ENCODE results near the gene GALNT10.
"Not testable (repeated sequence)": the region's sequence is repeated elsewhere in the genome, so short reads cannot be mapped to it uniquely, and the experiment has no call there.

Gene GALNT10

DNA sequence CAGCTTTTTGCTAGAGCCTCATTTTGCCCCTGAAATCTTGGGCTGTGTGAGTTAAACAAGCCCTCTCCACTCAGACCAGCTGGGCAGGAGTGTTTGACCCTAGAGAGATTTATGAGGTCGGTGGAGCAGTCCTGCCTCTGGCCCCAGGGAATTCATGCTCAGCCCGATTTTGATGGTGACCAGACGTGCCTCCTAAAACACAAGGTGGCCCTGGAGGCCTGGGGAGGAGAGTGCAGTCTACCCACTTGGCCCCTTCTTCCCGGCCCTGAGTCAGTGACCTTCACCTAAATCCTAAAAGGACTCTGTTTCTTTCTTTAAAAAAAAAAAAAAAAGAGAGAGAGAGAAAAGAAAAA, 168.7 kb downstream of the GALNT10 start:
- DNase-seq: no peak

DNA sequence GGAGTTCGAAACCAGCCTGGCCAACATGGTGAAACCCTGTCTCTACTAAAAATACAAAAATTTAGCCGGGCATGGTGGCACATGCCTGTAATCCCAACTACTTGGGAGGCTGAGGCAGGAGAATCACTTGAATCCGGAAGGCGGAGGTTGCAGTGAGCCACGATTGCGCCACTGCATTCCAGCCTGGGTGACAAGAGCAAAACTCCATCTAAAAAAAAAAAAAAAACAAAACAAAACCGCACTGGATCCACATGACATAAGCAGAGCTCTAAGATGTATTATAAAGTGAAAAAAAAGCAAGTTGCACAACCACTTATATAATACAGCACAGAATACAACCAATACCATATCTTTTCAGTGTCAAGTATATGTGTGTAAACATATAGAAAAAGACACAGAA, 169.7 kb downstream of the GALNT10 start:
- DNase-seq: not testable (repeated sequence)

- no peak for DNase-seq
Observed at GRCh38 chr5:154363411-154363810, 172.9 kb downstream of the GALNT10 start.

GRCh38 chr5:154364771-154365170, 174.2 kb downstream of the GALNT10 start:
- DNase-seq: no peak

DNA sequence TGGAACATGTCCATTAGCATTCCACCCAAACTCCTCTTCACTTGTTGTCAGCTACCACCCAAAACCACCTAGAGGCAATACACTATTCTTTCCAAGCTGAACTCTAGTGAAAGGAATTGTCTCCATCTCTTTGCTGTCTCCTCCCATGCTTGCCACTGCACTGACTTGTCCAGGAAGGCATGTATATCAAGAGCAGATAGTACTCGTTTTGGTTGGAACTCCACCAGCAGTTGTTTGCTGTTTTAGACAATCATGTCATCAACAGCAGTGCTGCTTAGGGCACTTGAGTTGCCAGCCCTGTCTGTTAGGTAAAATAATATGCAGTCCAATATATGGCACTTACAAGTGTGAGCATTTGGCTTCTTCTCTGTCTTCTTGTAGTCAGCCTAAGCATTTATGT, 175.3 kb downstream of the GALNT10 start:
- DNase-seq: no peak

DNA sequence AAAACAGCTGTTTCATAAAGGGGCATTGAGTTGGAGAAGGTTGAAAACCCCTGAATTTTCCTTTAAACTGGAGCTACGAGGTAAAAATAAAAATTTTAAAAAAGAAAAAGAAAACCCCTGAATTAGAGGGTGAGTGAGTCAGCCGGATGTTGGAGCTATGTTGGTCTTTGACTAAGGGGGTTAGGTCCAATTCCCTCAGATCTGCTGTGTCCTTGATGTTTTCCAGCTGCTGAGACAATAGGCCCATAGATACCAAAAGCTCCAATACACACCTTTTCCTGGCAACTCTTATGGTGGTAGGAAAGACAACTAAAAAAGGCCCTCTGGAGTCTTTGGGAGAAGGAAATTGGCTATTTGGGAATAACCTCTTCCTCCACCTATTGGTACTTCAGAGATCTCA, 175.8 kb downstream of the GALNT10 start:
- no peak for DNase-seq

DNA sequence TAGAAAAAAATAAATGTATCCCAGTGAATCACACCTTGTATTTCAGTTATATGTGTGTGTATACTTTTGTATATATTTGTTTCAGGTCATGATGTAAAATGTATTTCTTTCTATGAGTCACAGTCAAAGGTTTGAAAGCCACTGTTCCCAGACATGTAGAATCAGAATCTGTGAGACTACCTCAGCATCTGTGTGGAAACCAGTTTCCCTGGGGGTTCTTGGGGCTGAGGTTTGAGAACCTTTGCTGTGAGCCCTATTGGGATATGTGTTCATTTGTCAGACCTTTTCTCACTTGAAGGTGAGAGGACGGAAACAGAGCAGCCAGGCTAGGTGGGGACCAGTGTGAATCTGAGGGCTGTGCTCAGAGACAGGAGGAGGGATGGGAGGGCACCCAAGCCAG, 176.6 kb downstream of the GALNT10 start:
- DNase-seq: no peak

DNA sequence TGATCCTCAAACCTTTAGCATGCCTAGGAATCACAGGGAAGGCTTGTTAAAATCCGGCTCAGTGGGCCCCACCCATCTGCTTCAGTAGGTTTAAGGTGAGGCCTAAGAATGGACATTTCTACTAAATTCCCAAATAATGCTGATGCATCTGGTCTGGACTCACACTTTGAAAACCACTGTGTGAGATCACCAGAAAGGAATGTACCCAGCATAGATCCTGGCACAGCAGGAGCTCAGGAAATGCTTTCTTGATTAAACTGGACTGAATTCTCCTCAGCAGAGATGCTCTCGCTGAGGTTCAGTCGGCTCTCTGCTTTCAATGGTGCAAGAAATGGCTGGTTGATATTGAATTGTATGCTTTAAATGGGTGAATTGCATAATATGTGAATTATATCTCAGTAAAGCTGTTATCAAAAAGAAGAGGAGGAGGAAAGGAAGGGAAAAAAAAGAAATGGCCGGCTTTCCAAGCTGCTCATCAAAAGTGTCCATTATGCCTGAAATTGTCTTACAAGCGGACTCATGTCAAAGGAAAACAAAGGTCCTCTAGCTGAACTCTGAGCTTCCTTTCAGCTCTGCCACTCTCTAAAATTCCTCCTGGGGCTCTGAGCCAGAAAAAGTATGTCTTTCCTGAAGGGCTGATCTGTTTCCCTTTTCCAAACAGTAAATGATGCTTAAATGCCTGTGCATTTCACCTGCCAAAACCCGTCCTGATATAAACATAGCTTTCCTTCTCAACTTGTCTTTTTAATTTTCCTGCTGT, 177.7 kb downstream of the GALNT10 start:
- DNase-seq: no peak

DNA sequence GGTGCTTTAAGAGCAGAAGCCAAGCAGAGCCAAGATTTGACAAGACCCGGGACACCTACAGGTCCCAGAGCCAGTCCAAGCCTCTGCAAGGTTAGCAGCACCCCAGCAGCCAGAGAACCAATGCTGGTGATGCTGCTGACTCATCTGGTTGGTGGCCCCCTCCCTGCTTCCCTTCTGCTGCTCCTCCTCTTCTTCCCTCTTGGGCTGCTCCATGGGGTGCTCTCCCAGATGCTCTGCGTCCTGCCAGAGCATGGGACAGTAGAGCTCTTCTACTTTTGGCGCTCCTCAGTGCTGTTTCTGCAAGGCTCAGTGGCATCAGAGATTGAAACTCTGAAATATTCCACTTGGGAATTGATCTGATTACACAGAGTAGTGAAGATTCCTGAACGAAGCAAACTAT, 179.1 kb downstream of the GALNT10 start:
- DNase-seq: no peak

- DNase-seq: no peak
Observed at GRCh38 chr5:154370119-154370518, 179.6 kb downstream of the GALNT10 start.

DNA sequence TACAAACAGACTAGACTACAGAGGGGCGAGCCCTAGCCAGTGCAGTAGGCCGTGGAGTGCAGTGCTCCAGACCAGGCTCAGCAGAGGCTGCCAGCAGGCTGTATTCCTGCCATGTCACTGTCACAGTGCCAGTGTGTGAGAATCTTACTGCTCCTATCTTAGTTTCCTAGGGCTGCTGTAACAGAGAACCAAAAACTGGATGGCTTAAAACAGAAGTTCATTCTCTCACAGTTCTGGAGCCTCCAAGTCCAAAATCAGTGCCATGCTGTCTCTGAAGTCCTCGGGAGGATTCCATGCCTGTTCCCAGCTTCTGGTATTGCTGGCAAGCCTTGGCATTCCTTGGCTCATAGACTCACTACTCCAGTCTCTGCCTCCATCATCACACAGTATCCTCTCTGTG, 180.3 kb downstream of the GALNT10 start:
- DNase-seq: no peak

GRCh38 chr5:154371687-154372086, 181.2 kb downstream of the GALNT10 start:
- DNase-seq: no peak

DNA sequence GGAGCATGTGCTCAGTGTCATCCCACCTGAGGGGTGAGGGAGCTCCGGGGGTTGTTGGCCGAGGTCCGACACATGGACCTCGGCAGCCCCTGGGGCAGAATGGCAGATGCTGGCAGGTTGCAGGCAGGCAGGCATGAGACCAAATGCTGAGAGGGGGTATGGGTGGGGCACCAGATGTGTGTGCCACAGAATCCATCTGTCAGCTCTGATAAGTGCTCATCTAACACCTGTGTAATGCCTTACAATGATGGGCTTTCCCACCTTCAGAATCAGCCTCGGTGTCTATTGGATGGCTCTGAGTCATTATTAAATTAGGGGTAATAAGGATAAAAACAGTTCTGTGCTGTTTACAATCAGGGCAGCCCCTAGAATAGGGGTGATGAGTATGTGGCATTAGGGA, 182.1 kb downstream of the GALNT10 start:
- no peak for DNase-seq

DNA sequence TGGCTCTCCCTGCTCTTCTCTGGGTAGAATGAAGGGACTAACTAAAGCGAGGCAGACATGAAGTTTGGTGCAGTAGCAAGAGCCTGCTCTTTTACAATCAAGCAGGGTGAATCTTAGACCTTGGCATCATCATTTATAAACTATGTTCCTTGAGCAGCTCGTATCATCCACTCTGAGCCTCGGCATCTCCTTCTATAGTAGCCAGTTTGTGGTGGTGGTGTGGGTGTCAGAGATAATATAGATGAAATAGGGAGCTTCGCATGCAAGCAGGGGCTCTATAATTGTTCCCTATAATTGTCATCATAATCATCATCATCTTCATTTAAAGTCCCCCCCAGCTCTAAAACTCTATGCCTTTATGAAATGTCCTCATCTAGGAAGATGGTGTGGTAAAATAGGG, 182.8 kb downstream of the GALNT10 start:
- no peak for DNase-seq

- no peak for DNase-seq
Observed at GRCh38 chr5:154373729-154374179, 183.2 kb downstream of the GALNT10 start.

GRCh38 chr5:154374264-154374663, 183.7 kb downstream of the GALNT10 start:
- DNase-seq: no peak

DNA sequence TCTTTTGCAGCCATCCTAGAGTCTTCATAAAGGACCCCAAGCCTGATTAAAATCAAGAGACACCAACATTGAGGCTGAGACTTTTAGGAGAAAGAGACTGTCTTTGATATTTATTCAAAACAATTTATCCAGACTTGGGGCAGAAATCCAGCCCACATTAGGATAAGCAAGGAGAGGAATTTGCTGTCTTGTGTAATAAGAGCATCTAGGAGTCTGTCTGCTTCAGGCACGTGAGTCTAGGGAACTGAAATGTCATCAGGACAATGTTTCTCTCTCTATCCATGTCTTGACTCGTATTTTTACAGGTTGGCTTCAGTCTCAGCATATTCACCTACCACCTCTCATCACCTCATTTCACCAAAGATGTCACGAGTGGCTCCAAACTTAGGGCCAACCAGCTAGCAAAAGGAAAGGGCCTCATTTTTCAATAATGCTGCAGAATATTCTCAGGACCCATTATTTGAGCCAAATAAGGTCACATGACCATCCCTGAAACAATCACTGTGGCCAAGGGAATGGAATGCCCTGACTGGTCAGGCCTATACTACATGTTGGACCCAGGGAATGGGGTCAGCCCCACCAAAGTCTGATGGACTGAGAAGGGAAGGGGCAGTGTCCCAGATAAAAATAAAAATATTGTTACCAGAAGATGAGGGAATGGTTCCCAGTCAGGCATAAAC, 184.9 kb downstream of the GALNT10 start:
- no peak for DNase-seq

GRCh38 chr5:154376481-154376880, 185.9 kb downstream of the GALNT10 start:
- DNase-seq: no peak

GRCh38 chr5:154377754-154378533, 187.4 kb downstream of the GALNT10 start:
- DNase-seq: no peak

DNA sequence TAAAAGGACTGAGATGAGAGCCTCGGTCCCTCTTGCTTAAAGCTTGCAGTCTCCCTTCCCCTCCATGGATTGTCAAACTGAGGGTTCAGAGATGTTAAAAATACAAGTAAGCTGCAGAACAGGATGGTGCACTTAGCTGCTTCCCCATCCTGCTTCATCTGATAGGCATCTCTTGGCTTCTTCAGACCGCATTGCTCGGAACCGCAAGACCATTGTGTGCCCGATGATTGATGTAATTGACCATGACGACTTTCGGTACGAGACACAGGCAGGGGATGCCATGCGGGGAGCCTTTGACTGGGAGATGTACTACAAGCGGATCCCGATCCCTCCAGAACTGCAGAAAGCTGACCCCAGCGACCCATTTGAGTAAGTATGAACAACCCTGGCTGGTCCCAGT, 189.7 kb downstream of the GALNT10 start:
- DNase-seq: no peak

DNA sequence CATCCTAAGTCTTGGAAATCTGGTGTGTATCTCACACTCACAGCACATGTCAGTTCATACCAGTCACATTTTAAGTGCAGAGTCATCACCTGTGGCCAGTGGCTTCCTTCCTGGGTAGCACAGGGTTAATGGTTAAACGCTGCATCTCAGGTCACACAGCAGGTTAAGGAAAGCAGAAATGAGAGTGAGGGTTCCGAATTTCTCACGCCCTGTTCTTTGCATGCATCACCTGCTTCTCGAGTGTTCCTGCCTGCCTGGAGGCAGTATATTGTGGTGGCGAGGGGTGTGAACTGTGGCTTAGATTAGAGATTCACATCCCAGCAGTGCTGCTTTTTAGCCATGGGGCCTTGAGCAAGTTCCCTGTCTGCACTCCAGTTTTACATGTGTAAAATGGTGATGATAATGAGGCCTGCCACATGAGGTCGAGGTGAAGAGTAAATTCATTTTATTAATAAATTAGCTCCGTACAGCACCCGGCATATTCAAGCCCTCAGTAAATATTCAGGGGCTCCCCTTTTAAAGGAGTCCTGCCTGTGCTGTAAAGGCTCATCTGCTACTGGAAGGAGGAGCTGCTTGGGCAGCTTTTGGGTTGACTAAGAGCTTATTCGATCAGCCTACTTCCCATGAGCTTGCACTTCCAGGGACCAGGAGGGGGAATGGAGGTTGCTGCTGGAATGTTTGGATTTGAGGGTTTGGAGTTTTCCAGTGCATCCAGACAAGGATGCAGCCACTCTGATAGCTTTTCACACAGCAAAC, 194.1 kb downstream of the GALNT10 start:
- no peak for DNase-seq

DNA sequence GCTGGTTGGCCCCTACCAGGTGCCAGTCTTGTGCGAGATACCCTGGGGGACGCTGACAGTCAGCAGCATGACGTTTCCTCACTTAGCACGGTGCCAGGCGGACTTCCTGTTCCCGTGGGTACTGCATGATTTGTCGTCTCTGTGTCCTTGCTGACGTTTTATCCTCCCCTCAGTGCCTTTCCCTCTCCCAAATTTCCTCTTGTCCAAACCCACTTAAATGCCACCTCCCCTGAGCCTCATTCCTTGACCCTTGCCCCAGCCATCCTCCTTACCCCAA, 194.6 kb downstream of the GALNT10 start:
- DNase-seq: no peak

DNA sequence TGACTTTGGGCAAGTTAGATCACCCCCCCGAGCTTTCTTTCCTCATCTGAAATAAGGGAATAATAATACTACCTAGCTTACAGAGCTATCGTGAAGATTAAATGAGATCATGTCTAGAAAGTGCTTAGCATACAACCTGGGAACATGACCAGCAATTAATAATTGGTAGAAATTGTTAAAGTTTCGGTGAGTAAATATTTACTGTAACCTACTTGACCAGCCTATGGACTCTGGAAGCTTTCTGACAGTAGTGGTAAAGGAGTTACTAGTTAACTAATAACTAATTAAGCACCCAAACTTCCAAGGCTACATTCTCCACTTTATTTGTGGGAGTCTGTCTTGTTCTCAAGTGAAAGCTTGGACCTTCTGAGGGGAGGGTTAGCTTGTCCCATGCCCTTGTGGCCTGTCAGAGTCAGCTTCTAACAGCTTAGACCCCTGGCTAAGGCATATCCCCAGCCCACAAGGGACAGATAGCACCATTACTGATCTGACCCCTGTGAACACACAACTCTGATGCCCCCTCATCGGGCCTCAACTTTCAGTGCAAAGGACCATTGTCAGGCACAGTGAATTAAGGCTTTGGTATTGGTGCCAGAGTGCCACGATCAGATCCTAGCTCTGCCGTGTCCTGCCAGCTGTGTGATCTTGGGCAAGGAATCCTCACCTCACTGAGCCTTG, 196.6 kb downstream of the GALNT10 start:
- no peak for DNase-seq
